Endothelial cell of umbilical vein (primary cell): Measurements from ENCODE around the gene NUP54. TPM values are rescaled to one million over a fixed set of nuclear protein-coding genes. Genes with fewer than 3 reads are reported as not detected.

Source experiments
- BruUV-seq: library from RNA; stranded (reverse); fragments of 400-500 nt; replicated peaks from 2 replicates; lab custom pipeline; 2021; lab: Mats Ljungman, UMichigan
- CTCF ChIA-PET: fragments of 300-600, 350-600 bp; sonication (Branson Sonifier 250); formaldehyde crosslinking; loops from one replicate; lab custom pipeline; 2021; ENCODE audit warnings: antibody characterized with exemption, inconsistent platforms; lab: Charles Lee
- POLR2A ChIA-PET: fragments of 300-600, 350-600 bp; sonication (Branson Sonifier 250); formaldehyde crosslinking; loops from one replicate; lab custom pipeline; 2021; ENCODE audit warnings: antibody characterized with exemption, inconsistent platforms; lab: Charles Lee
- DNase-seq: peaks from one replicate; pipeline ENCODE4 v3.0.0-alpha.2; 2011; ENCODE audit warnings: low read depth, low spot score
- FAIRE-seq: peaks from 2 replicates; lab custom pipeline; 2011; peaks lifted over from hg19 to GRCh38; lab: Jason Lieb, UNC
- H2AFZ ChIP-seq: 2 replicates; pipeline ENCODE4 v1.6.0; 2012; ENCODE audit warnings: low read depth, low read length, control low read depth, inconsistent platforms
- H3K27ac ChIP-seq: 2 replicates; pipeline ENCODE4 v1.5.1; 2011; ENCODE audit warnings: low read depth, mild to moderate bottlenecking, control low read depth, low read length, moderate library complexity; ENCODE audit not compliant: insufficient read depth
- H3K27me3 ChIP-seq, 2 experiments: 2 replicates each; pipeline versions ENCODE4 v1.6.0 to v1.6.1; 2011; ENCODE audit warnings: low read length in 2 of 2, mixed read lengths in 1 of 2; ENCODE audit not compliant: control insufficient read depth in 2 of 2, insufficient read depth in 2 of 2
- H3K36me3 ChIP-seq, 2 experiments: 2 replicates in 1 of 2; 3 replicates in 1 of 2; pipeline ENCODE4 v1.5.1; 2011; ENCODE audit warnings: low read length in 2 of 2, mild to moderate bottlenecking in 1 of 2, moderate library complexity in 1 of 2; ENCODE audit not compliant: control insufficient read depth in 2 of 2, insufficient read depth in 2 of 2; ENCODE audit errors: extremely low read depth in 1 of 2
- H3K4me1 ChIP-seq: 3 replicates; pipeline ENCODE4 v1.5.1; 2011; ENCODE audit warnings: mild to moderate bottlenecking, low read length; ENCODE audit not compliant: control insufficient read depth, insufficient read depth; ENCODE audit errors: extremely low read depth
- H3K4me2 ChIP-seq: 2 replicates; pipeline ENCODE4 v1.6.1; 2011; ENCODE audit warnings: low read length, control low read depth, mixed read lengths; ENCODE audit not compliant: insufficient read depth
- H3K4me3 ChIP-seq, 3 experiments: fragments of 200-600 bp in 1 of 3; sonication (generic), shearing (Covaris generic) in 1 of 3; replicated peaks in 1 of 3; 2 replicates each; pipeline ENCODE4 v1.5.1; 2011 to 2016; ENCODE audit warnings: control low read depth in 3 of 3, low read length in 3 of 3, mild to moderate bottlenecking in 2 of 3, inconsistent platforms in 1 of 3, low read depth in 1 of 3, moderate library complexity in 1 of 3; ENCODE audit not compliant: insufficient read depth in 1 of 3
- H3K79me2 ChIP-seq: 2 replicates; pipeline ENCODE4 v1.6.0; 2012; ENCODE audit warnings: low read length, inconsistent platforms; ENCODE audit not compliant: control insufficient read depth, insufficient read depth
- H3K9ac ChIP-seq: replicated peaks from 2 replicates; pipeline ENCODE3; 2011; ENCODE audit warnings: low read length, control low read depth; ENCODE audit not compliant: insufficient read depth; ENCODE audit errors: extremely low read depth
- H3K9me1 ChIP-seq: replicated peaks from 3 replicates; pipeline ENCODE4 v1.6.0; 2011; ENCODE audit warnings: mild to moderate bottlenecking, low read length; ENCODE audit not compliant: control insufficient read depth, insufficient read depth; ENCODE audit errors: extremely low read depth
- H3K9me3 ChIP-seq: replicated peaks from 2 replicates; pipeline ENCODE4 v1.5.1; 2012; ENCODE audit warnings: low read length, inconsistent platforms; ENCODE audit not compliant: control insufficient read depth, insufficient read depth
- H4K20me1 ChIP-seq: replicated peaks from 2 replicates; pipeline ENCODE3; 2011; ENCODE audit warnings: mild to moderate bottlenecking, low read length; ENCODE audit not compliant: control insufficient read depth, insufficient read depth; ENCODE audit errors: extremely low read depth
- CTCF ChIP-seq, 2 donors: IDR thresholded peaks; 1 replicate in 1 of 2; 2 replicates in 1 of 2; pipeline ENCODE4 v1.5.1; 2011; ENCODE audit warnings: low read length in 2 of 2, mild to moderate bottlenecking in 2 of 2, moderate library complexity in 2 of 2, control low read depth in 1 of 2, inconsistent platforms in 1 of 2, low read depth in 1 of 2; ENCODE audit not compliant: insufficient read depth in 1 of 2; ENCODE audit errors: extremely low read depth in 1 of 2
- EZH2 ChIP-seq: IDR thresholded peaks from 2 replicates; pipeline ENCODE4 v1.6.1; 2012; ENCODE audit warnings: borderline replicate concordance, low read depth, mild to moderate bottlenecking, moderate library complexity, low read length, inconsistent platforms; ENCODE audit not compliant: severe bottlenecking
- FOS ChIP-seq: IDR thresholded peaks from 2 replicates; pipeline ENCODE4 v1.6.1; 2011; ENCODE audit warnings: mild to moderate bottlenecking, low read length, moderate library complexity, borderline replicate concordance; ENCODE audit not compliant: insufficient read depth
- GATA2 ChIP-seq: IDR thresholded peaks from 2 replicates; pipeline ENCODE4 v1.7.0; 2011; ENCODE audit warnings: low read depth, mild to moderate bottlenecking, moderate library complexity, mixed read lengths, low read length; ENCODE audit not compliant: insufficient read length, insufficient read depth
- JUN ChIP-seq: IDR thresholded peaks from 2 replicates; pipeline ENCODE4 v1.6.1; 2011; ENCODE audit warnings: borderline replicate concordance, low read depth; ENCODE audit not compliant: insufficient read length, insufficient read depth
- MYC ChIP-seq: IDR thresholded peaks from one replicate; pipeline ENCODE4 v1.6.1; 2011; ENCODE audit warnings: mild to moderate bottlenecking, low read depth, low read length
- POLR2A ChIP-seq: IDR thresholded peaks from 2 replicates; pipeline ENCODE4 v1.6.1; 2012; ENCODE audit warnings: low read depth, mild to moderate bottlenecking, control low read depth, low read length
- POLR2AphosphoS5 ChIP-seq: IDR thresholded peaks from 2 replicates; pipeline ENCODE4 v1.6.1; 2012; ENCODE audit warnings: low read depth, mild to moderate bottlenecking, control low read depth, low read length, moderate library complexity; ENCODE audit not compliant: insufficient read depth
- dilution Hi-C: fragments of 300-500 bp; cut with MboI; formaldehyde crosslinking; loops from one replicate; pipeline ENCODE4 v1.15.0; 2019; ENCODE audit warnings: low sequenced_read_pairs; ENCODE audit not compliant: extremely low pct_ligation_motif_present
- intact Hi-C: fragments of 100-400 bp; cut with micrococcal nuclease; formaldehyde crosslinking; loops from one replicate; pipeline ENCODE4 v1.10.0; 2022
- polyA plus RNA-seq, 4 experiments: library from polyadenylated mRNA; depleted of rRNA in 3 of 4; stranded (reverse) in 3 of 4; unstranded in 1 of 4; fragments of >200 nt; gene quantifications; 2 replicates each; pipeline versions ENCODE4 v1.2.1 to v1.2.3, GENCODE V29; 2011 to 2012; ENCODE audit warnings: missing spikeins in 1 of 4
- total RNA-seq: library from RNA; stranded (reverse); gene quantifications from 2 replicates; pipeline ENCODE4 v1.2.3, GENCODE V29; 2021
- TF ChIP-seq, protein P1 (sequence below): IDR thresholded peaks from 2 replicates; pipeline ENCODE4 v1.6.1; 2011; ENCODE audit not compliant: insufficient read depth, insufficient read length

Gene NUP54
- total and polyA plus RNA-seq, 2 donors (not counting 3 experiments of a cell fraction or from before 2014, with no cell fraction given), result 25.7 to 45.7 TPM

DNA sequence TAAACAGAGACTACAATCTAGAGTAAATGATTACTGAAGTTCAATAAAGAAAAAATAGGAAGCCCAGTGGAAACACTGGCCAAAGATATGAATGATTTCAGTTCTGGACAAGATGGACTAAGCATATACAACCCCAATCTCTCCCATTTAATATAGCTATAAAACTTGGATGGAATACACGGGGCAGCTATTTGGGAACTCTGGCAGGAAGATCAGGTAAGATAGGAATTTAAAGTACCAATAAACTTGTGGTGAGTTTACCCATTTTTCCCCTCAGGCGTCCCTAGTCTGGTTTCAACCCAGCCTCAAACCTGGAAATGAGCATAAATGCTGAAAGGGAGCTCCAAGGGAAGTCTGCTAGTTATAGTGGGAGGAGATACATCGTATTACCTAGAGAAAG is 20.4 kb downstream of the NUP54 start:
- Histone ChIP-seq H3K4me1 (no peaks in the 10 kb centered on the region), H3K27me3 (no peaks in the 10 kb centered on the region), H3K4me3 (no peak overlapping the region), H3K9me1 (no peaks in the 10 kb centered on the region), H2AFZ (no peak overlapping the region), H3K79me2 (no peaks in the 10 kb centered on the region), H3K4me2 (no peak overlapping the region), H3K36me3 (peaks cover 2 to 5% of the 10 kb centered on the region in 2 experiments), H3K9me3 (no peaks in the 10 kb centered on the region), H4K20me1 (no peaks in the 10 kb centered on the region), H3K27ac (no peak overlapping the region), H3K9ac (no peak overlapping the region)
- ChIA-PET CTCF (no interaction called here), POLR2A (no interaction called here)
- no peak for FAIRE-seq
- DNase-seq, result no peak
- BruUV-seq, result no TSS peak
- intact Hi-C loops, result no loop called here
- dilution Hi-C loops, result no loop called here
- TF ChIP-seq GATA2 (no peak), JUN (no peak), FOS (no peak), CTCF (IDR thresholded peaks at IDR 0.05; ENCODE audit: extremely low read depth in 1 of 2, insufficient read depth in 1 of 2, low read depth in 1 of 2, low read length in 2 of 2) (no peak), POLR2AphosphoS5 (no peak), EZH2 (no peak), POLR2A (no peak), MYC (no peak)
- TF ChIP-seq, protein P1, sequence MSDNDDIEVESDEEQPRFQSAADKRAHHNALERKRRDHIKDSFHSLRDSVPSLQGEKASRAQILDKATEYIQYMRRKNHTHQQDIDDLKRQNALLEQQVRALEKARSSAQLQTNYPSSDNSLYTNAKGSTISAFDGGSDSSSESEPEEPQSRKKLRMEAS, result no peak
